OCI-LY3 (cell line): Measurements from ENCODE around the gene CMSS1.

Experiments used
- H2AFZ ChIP-seq: fragments of 200-600, 300-600 bp; shearing (Covaris generic); 2 replicates; pipeline ENCODE4 v1.6.0; 2014; ENCODE audit warnings: antibody characterized with exemption, low read depth, low read length
- H3K27ac ChIP-seq: fragments of 200-600, 300-600 bp; sonication (generic); 2 replicates; pipeline ENCODE4 v1.5.1; 2014; ENCODE audit warnings: mild to moderate bottlenecking, low read length, moderate library complexity, mixed read lengths
- H3K27me3 ChIP-seq: fragments of 200-600, 300-600 bp; sonication (generic); 2 replicates; pipeline ENCODE4 v1.6.1; 2014; ENCODE audit warnings: low read depth, low read length, mixed read lengths
- H3K36me3 ChIP-seq: fragments of 200-600, 300-600 bp; sonication (generic); replicated peaks from 2 replicates; pipeline ENCODE3; 2014; ENCODE audit warnings: low read depth, low read length, mixed read lengths
- H3K4me1 ChIP-seq: fragments of 300-600, 200-600 bp; sonication (generic); 2 replicates; pipeline ENCODE4 v1.6.1; 2014; ENCODE audit warnings: low read length, mixed read lengths
- H3K4me2 ChIP-seq: fragments of 200-600, 300-600 bp; sonication (generic); 2 replicates; pipeline ENCODE4 v1.6.1; 2014; ENCODE audit warnings: low read length, mixed read lengths
- H3K4me3 ChIP-seq: fragments of 300-600, 200-600 bp; sonication (generic); 2 replicates; pipeline ENCODE4 v1.5.1; 2014; ENCODE audit warnings: antibody characterized with exemption, mild to moderate bottlenecking, low read length, moderate library complexity
- H3K79me2 ChIP-seq: fragments of 300-600, 200-600 bp; shearing (Covaris generic); 2 replicates; pipeline ENCODE4 v1.6.1; 2014; ENCODE audit warnings: mild to moderate bottlenecking, low read length, mixed read lengths
- H3K9ac ChIP-seq: fragments of 300-600, 200-600 bp; shearing (Covaris generic); 2 replicates; pipeline ENCODE4 v1.6.0; 2014; ENCODE audit warnings: mild to moderate bottlenecking, low read length, moderate library complexity
- H3K9me3 ChIP-seq: fragments of 200-600, 300-600 bp; shearing (Covaris generic); 2 replicates; pipeline ENCODE4 v1.6.1; 2014; ENCODE audit warnings: low read length, mixed read lengths; ENCODE audit not compliant: insufficient read depth
- H4K20me1 ChIP-seq: fragments of 200-600, 300-600 bp; sonication (generic); 2 replicates; pipeline ENCODE4 v1.6.1; 2016; ENCODE audit warnings: low read length, mixed read lengths; ENCODE audit not compliant: insufficient read depth
- CTCF ChIP-seq: fragments of 200-600, 300-600 bp; sonication (generic); IDR thresholded peaks from 2 replicates; pipeline ENCODE4 v1.5.1; 2014; ENCODE audit warnings: antibody characterized with exemption, low read length, low read depth
- EZH2phosphoT487 ChIP-seq: fragments of 200-600 bp; shearing (Covaris generic); IDR thresholded peaks from 2 replicates; pipeline ENCODE4 v1.6.1; 2018; ENCODE audit warnings: antibody characterized with exemption, mixed run types, low read depth

Gene CMSS1

GRCh38 chr3:100105501-100105900 lies 287.8 kb downstream of the CMSS1 start:
- Histone ChIP-seq H3K9me3 (no peaks in the 10 kb centered on the region), H3K4me2 (peak overlapping the region; percentile 57), H3K79me2 (no peaks in the 10 kb centered on the region), H3K4me3 (peak overlapping the region; percentile 13; the same call in 1 of the 2 replicates), H3K9ac (peak overlapping the region; percentile 17; the same call in 1 of the 2 replicates), H3K36me3 (peaks cover 3% of the 10 kb centered on the region), H3K27ac (peak overlapping the region; percentile 49), H2AFZ (no peak overlapping the region), H3K27me3 (no peaks in the 10 kb centered on the region), H3K4me1 (peaks cover 38% of the 10 kb centered on the region), H4K20me1 (no peaks in the 10 kb centered on the region)
- TF ChIP-seq EZH2phosphoT487 (no peak), CTCF (no peak)

- Histone ChIP-seq H3K4me2 (peak overlapping the region; percentile 57), H3K9me3 (no peaks in the 10 kb centered on the region), H4K20me1 (no peaks in the 10 kb centered on the region), H3K27me3 (no peaks in the 10 kb centered on the region), H3K4me1 (peaks cover 38% of the 10 kb centered on the region), H3K9ac (peak overlapping the region; percentile 15; the same call in 1 of the 2 replicates), H3K79me2 (no peaks in the 10 kb centered on the region), H2AFZ (no peak overlapping the region), H3K4me3 (no peak overlapping the region), H3K27ac (peak overlapping the region; percentile 49), H3K36me3 (peaks cover 3% of the 10 kb centered on the region)
- TF ChIP-seq EZH2phosphoT487 (no peak), CTCF (no peak)
Observed at GRCh38 chr3:100106094-100106493, 288.4 kb downstream of the CMSS1 start.

GRCh38 chr3:100106531-100107141 lies 289.0 kb downstream of the CMSS1 start:
- H3K27me3 ChIP-seq: no peaks in the 10 kb centered on the region
- no peak overlapping the region for H3K4me2 ChIP-seq
- H3K4me1 ChIP-seq: peaks cover 38% of the 10 kb centered on the region
- H4K20me1 ChIP-seq: no peaks in the 10 kb centered on the region
- no peak overlapping the region for H3K27ac ChIP-seq
- no peak overlapping the region for H3K4me3 ChIP-seq
- H3K9ac ChIP-seq: no peak overlapping the region
- no peak overlapping the region for H2AFZ ChIP-seq
- H3K79me2 ChIP-seq: no peaks in the 10 kb centered on the region
- peaks cover 3% of the 10 kb centered on the region for H3K36me3 ChIP-seq
- TF ChIP-seq CTCF (no peak), EZH2phosphoT487 (no peak)
- no peaks in the 10 kb centered on the region for H3K9me3 ChIP-seq

GRCh38 chr3:100107221-100107814 lies 289.7 kb downstream of the CMSS1 start:
- Histone ChIP-seq H3K9ac (no peak overlapping the region), H3K9me3 (no peaks in the 10 kb centered on the region), H3K36me3 (peaks cover 3% of the 10 kb centered on the region), H4K20me1 (no peaks in the 10 kb centered on the region), H3K79me2 (no peaks in the 10 kb centered on the region), H3K27ac (no peak overlapping the region), H3K4me1 (peaks cover 38% of the 10 kb centered on the region), H3K4me2 (no peak overlapping the region), H3K4me3 (no peak overlapping the region), H2AFZ (no peak overlapping the region), H3K27me3 (no peaks in the 10 kb centered on the region)
- TF ChIP-seq EZH2phosphoT487 (no peak), CTCF (no peak)
